Measurements from ENCODE around the gene IL22RA1.

GRCh38 chr1:24103408-24103807 lies 39.5 kb downstream of the IL22RA1 start:
- TF ChIP-seq, protein P1, sequence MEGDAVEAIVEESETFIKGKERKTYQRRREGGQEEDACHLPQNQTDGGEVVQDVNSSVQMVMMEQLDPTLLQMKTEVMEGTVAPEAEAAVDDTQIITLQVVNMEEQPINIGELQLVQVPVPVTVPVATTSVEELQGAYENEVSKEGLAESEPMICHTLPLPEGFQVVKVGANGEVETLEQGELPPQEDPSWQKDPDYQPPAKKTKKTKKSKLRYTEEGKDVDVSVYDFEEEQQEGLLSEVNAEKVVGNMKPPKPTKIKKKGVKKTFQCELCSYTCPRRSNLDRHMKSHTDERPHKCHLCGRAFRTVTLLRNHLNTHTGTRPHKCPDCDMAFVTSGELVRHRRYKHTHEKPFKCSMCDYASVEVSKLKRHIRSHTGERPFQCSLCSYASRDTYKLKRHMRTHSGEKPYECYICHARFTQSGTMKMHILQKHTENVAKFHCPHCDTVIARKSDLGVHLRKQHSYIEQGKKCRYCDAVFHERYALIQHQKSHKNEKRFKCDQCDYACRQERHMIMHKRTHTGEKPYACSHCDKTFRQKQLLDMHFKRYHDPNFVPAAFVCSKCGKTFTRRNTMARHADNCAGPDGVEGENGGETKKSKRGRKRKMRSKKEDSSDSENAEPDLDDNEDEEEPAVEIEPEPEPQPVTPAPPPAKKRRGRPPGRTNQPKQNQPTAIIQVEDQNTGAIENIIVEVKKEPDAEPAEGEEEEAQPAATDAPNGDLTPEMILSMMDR (conservative IDR thresholded peaks at IDR 0.05; ENCODE audit: low read depth, low read length) = no peak
- TF ChIP-seq EZH2 (IDR thresholded peaks at IDR 0.05; ENCODE audit: low read length, unreplicated experiment) (no peak), EZH2phosphoT487 (IDR thresholded peaks at IDR 0.05; ENCODE audit: borderline replicate concordance, low read length) (no peak)

All from PC-3 (cell line).